DND-41 (cell line): ENCODE data around the gene HSPH1.

ENCODE experiments used
- EZH2 ChIP-seq: IDR thresholded peaks from 3 replicates; pipeline ENCODE4 v1.6.1; 2012; ENCODE audit warnings: borderline replicate concordance, low read depth, mild to moderate bottlenecking, moderate library complexity, low read length, inconsistent platforms; ENCODE audit not compliant: severe bottlenecking
- TF ChIP-seq, protein P1 (sequence below): IDR thresholded peaks from 2 replicates; pipeline ENCODE4 v1.5.1; 2012; ENCODE audit warnings: borderline replicate concordance, low read length, moderate library complexity, mild to moderate bottlenecking; ENCODE audit not compliant: poor library complexity, severe bottlenecking; ENCODE audit errors: extremely low read depth

DNA sequence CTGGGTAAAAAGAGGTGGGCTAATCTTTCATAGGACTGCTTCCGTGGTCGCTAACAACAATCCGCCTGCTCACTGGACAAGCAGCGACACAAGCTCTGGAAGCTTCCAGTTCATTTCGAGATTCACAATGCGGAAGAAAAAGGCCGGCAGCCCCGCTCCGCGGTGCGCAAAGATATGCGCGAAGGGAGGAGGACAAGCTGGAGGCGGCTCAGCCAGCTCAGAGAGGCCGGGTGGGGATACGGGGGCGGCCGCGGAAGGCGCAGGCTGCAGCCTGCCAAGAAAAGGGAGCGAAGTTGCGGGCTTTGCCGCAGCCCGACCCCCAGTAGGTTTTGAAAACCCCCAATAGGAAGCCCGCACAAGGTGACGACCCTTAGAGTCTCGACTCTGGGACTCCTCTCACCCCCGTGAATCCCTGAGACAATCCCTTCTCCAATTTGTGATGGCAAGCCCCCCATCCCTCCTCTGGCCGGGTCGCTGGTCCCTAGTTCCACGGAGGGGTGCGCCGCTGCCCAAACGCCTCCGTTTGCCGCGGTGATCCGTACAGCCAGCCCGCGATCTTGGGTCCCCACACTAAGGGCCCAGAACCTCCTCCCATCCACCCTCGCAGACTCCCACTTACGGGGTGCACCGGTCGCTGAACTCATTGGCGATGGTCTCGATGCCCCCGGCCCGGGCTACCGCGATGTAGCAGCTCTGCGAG is 697 bp downstream of the HSPH1 start:
- TF ChIP-seq, protein P1, sequence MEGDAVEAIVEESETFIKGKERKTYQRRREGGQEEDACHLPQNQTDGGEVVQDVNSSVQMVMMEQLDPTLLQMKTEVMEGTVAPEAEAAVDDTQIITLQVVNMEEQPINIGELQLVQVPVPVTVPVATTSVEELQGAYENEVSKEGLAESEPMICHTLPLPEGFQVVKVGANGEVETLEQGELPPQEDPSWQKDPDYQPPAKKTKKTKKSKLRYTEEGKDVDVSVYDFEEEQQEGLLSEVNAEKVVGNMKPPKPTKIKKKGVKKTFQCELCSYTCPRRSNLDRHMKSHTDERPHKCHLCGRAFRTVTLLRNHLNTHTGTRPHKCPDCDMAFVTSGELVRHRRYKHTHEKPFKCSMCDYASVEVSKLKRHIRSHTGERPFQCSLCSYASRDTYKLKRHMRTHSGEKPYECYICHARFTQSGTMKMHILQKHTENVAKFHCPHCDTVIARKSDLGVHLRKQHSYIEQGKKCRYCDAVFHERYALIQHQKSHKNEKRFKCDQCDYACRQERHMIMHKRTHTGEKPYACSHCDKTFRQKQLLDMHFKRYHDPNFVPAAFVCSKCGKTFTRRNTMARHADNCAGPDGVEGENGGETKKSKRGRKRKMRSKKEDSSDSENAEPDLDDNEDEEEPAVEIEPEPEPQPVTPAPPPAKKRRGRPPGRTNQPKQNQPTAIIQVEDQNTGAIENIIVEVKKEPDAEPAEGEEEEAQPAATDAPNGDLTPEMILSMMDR, result no peak
- no peak for TF ChIP-seq EZH2
